ENCODE data around the gene GLIS1. TPM values are rescaled to one million over a fixed set of nuclear protein-coding genes. Genes with fewer than 3 reads are reported as not detected.

Gene GLIS1
- total RNA-seq, 1 experiment from 2014 or later = 0.24 TPM

DNA sequence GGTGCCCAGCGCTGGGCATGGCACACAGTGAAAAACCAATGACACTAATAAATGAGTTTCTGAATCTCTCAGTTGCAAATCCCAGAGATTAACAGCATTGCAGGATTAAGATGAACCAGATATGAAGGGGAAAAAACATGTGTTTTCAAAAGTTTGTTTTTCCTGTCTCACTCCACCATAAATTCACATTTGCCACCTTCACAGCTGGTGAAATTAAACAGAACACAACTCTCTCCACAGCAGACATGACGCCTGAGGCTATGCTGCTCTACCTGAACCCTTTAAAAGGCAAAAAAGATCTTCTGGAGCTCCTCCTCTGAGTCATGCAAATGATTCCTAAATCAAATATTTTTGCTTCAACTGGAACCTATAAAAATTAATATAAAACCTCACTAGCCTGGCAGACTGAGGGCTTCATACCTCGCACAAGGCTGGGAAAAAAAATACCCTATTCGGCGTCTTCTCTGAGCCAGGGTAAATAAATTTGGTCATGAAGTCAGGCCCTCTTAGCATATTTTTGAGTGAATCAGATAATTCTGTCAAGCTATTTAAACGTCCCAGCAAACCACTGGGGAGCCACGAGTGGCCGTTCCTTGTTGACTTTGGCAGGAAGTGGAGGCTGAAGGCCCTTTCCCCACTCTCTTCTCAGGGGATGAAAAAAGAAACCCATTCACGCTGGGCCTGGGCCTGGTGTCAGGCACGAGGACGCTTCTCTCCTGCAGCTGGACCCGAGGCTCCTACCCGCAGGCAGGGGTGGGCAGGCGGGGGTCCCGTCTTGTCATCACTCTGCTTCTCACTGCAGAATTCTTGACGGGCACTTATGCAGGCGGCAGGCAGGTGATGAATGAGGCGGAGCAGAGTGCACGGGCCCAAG is 226.8 kb downstream of the GLIS1 start (continued):
- TF ChIP-seq, protein P1, sequence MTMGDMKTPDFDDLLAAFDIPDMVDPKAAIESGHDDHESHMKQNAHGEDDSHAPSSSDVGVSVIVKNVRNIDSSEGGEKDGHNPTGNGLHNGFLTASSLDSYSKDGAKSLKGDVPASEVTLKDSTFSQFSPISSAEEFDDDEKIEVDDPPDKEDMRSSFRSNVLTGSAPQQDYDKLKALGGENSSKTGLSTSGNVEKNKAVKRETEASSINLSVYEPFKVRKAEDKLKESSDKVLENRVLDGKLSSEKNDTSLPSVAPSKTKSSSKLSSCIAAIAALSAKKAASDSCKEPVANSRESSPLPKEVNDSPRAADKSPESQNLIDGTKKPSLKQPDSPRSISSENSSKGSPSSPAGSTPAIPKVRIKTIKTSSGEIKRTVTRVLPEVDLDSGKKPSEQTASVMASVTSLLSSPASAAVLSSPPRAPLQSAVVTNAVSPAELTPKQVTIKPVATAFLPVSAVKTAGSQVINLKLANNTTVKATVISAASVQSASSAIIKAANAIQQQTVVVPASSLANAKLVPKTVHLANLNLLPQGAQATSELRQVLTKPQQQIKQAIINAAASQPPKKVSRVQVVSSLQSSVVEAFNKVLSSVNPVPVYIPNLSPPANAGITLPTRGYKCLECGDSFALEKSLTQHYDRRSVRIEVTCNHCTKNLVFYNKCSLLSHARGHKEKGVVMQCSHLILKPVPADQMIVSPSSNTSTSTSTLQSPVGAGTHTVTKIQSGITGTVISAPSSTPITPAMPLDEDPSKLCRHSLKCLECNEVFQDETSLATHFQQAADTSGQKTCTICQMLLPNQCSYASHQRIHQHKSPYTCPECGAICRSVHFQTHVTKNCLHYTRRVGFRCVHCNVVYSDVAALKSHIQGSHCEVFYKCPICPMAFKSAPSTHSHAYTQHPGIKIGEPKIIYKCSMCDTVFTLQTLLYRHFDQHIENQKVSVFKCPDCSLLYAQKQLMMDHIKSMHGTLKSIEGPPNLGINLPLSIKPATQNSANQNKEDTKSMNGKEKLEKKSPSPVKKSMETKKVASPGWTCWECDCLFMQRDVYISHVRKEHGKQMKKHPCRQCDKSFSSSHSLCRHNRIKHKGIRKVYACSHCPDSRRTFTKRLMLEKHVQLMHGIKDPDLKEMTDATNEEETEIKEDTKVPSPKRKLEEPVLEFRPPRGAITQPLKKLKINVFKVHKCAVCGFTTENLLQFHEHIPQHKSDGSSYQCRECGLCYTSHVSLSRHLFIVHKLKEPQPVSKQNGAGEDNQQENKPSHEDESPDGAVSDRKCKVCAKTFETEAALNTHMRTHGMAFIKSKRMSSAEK (CRISPR knock-in tag; IDR thresholded peaks at IDR 0.05; ENCODE audit: borderline replicate concordance) = no peak
- TF ChIP-seq ZNF671 (CRISPR knock-in tag; IDR thresholded peaks at IDR 0.05) = no peak

DNA sequence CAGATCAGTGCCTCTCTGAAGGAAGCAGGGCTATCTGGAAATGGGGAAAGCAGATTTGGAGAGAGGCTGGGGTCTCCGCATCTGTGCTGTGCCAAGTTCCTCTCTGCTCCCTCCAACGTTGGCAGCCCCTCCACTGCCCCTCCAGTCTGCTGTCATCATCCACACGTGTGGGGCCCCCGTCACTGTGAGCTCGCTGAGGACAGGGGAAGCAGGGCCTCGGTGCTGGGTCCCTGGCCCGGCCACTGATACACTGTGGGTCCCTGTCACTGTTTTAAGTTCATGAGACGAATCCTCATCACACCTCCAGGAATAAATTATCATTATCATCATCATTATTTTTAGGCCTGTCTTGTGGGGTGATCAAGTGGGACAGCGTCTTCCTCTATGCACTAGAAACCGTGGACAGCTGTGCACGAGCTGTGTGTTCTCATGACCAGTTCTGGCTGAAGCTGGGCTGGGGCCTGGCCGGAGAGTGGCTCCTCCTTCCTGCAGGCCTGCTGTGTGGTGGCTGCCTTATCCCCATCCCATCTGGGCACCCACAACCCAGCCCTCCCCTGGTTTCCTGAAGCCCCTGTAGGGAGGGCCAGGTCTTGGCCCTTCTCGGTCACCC is 227.5 kb downstream of the GLIS1 start:
- DNase-seq (ENCODE audit: low spot score) (no peak), ATAC-seq (no peak)
- ChIA-PET CTCF (interaction anchor here (0.6 to 3.2 kb wide), 7 partner anchors 8 to 170 kb away, joined by 3 to 16 read pairs (median 4); no protein-coding TSS in a partner anchor), POLR2A (no interaction called here)
- Mint-ChIP-seq H3K27me3 (ENCODE audit: low read depth) (no peaks in the 10 kb centered on the region), H3K27ac (no peak overlapping the region), H3K36me3 (no peaks in the 10 kb centered on the region), H3K4me3 (no peak overlapping the region), H3K9me3 (no peaks in the 10 kb centered on the region), H3K4me1 (peaks cover 14% of the 10 kb centered on the region; the same call in 1 of the 2 replicates)
- no peak for TF ChIP-seq RORB (CRISPR knock-in tag; IDR thresholded peaks at IDR 0.05)
- TF ChIP-seq, protein P2, sequence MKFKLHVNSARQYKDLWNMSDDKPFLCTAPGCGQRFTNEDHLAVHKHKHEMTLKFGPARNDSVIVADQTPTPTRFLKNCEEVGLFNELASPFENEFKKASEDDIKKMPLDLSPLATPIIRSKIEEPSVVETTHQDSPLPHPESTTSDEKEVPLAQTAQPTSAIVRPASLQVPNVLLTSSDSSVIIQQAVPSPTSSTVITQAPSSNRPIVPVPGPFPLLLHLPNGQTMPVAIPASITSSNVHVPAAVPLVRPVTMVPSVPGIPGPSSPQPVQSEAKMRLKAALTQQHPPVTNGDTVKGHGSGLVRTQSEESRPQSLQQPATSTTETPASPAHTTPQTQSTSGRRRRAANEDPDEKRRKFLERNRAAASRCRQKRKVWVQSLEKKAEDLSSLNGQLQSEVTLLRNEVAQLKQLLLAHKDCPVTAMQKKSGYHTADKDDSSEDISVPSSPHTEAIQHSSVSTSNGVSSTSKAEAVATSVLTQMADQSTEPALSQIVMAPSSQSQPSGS (CRISPR knock-in tag; IDR thresholded peaks at IDR 0.05; ENCODE audit: borderline replicate concordance, low read depth) = no peak
- TF ChIP-seq, protein P3, sequence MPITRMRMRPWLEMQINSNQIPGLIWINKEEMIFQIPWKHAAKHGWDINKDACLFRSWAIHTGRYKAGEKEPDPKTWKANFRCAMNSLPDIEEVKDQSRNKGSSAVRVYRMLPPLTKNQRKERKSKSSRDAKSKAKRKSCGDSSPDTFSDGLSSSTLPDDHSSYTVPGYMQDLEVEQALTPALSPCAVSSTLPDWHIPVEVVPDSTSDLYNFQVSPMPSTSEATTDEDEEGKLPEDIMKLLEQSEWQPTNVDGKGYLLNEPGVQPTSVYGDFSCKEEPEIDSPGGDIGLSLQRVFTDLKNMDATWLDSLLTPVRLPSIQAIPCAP (CRISPR knock-in tag; IDR thresholded peaks at IDR 0.05) = no peak
- TF ChIP-seq, protein P4, sequence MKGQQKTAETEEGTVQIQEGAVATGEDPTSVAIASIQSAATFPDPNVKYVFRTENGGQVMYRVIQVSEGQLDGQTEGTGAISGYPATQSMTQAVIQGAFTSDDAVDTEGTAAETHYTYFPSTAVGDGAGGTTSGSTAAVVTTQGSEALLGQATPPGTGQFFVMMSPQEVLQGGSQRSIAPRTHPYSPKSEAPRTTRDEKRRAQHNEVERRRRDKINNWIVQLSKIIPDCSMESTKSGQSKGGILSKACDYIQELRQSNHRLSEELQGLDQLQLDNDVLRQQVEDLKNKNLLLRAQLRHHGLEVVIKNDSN (CRISPR knock-in tag; IDR thresholded peaks at IDR 0.05) = no peak

DNA sequence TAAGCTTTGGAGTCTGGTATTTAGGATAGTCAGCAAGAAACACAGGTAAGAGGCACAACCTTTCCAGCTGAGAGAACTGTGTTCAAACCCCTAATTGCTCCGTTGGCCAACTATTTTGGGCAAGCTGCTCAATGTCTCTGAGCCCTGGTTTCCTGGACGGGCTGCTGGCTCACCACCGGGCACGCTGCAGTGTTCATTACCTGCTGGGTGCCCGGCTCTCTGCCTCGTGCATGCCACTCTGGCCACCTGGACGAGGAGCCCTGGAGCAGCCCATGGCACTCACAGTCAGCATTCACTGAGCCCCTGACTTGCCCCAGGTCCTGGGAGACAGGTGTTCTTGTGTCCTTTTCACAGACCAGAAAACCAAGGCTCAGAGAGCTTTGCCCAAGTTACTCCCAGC is 228.7 kb downstream of the GLIS1 start:
- ATAC-seq (no peak), DNase-seq (ENCODE audit: low spot score) (no peak)
- Mint-ChIP-seq H3K27me3 (ENCODE audit: low read depth) (no peaks in the 10 kb centered on the region), H3K4me1 (peaks cover 14% of the 10 kb centered on the region; the same call in 1 of the 2 replicates), H3K27ac (no peak overlapping the region), H3K4me3 (no peak overlapping the region), H3K36me3 (no peaks in the 10 kb centered on the region), H3K9me3 (no peaks in the 10 kb centered on the region)
- CTCF ChIA-PET = interaction anchor here (1.2 to 3.2 kb wide), 3 partner anchors 24 to 84 kb away, joined by 3 to 16 read pairs (median 8); no protein-coding TSS in a partner anchor
- POLR2A ChIA-PET = no interaction called here
- TF ChIP-seq, protein P5, sequence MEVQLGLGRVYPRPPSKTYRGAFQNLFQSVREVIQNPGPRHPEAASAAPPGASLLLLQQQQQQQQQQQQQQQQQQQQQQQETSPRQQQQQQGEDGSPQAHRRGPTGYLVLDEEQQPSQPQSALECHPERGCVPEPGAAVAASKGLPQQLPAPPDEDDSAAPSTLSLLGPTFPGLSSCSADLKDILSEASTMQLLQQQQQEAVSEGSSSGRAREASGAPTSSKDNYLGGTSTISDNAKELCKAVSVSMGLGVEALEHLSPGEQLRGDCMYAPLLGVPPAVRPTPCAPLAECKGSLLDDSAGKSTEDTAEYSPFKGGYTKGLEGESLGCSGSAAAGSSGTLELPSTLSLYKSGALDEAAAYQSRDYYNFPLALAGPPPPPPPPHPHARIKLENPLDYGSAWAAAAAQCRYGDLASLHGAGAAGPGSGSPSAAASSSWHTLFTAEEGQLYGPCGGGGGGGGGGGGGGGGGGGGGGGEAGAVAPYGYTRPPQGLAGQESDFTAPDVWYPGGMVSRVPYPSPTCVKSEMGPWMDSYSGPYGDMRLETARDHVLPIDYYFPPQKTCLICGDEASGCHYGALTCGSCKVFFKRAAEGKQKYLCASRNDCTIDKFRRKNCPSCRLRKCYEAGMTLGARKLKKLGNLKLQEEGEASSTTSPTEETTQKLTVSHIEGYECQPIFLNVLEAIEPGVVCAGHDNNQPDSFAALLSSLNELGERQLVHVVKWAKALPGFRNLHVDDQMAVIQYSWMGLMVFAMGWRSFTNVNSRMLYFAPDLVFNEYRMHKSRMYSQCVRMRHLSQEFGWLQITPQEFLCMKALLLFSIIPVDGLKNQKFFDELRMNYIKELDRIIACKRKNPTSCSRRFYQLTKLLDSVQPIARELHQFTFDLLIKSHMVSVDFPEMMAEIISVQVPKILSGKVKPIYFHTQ (CRISPR knock-in tag; IDR thresholded peaks at IDR 0.05) = no peak
- TF ChIP-seq, protein P6, sequence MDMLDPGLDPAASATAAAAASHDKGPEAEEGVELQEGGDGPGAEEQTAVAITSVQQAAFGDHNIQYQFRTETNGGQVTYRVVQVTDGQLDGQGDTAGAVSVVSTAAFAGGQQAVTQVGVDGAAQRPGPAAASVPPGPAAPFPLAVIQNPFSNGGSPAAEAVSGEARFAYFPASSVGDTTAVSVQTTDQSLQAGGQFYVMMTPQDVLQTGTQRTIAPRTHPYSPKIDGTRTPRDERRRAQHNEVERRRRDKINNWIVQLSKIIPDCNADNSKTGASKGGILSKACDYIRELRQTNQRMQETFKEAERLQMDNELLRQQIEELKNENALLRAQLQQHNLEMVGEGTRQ (CRISPR knock-in tag; IDR thresholded peaks at IDR 0.05) = no peak
- TF ChIP-seq, protein P7, sequence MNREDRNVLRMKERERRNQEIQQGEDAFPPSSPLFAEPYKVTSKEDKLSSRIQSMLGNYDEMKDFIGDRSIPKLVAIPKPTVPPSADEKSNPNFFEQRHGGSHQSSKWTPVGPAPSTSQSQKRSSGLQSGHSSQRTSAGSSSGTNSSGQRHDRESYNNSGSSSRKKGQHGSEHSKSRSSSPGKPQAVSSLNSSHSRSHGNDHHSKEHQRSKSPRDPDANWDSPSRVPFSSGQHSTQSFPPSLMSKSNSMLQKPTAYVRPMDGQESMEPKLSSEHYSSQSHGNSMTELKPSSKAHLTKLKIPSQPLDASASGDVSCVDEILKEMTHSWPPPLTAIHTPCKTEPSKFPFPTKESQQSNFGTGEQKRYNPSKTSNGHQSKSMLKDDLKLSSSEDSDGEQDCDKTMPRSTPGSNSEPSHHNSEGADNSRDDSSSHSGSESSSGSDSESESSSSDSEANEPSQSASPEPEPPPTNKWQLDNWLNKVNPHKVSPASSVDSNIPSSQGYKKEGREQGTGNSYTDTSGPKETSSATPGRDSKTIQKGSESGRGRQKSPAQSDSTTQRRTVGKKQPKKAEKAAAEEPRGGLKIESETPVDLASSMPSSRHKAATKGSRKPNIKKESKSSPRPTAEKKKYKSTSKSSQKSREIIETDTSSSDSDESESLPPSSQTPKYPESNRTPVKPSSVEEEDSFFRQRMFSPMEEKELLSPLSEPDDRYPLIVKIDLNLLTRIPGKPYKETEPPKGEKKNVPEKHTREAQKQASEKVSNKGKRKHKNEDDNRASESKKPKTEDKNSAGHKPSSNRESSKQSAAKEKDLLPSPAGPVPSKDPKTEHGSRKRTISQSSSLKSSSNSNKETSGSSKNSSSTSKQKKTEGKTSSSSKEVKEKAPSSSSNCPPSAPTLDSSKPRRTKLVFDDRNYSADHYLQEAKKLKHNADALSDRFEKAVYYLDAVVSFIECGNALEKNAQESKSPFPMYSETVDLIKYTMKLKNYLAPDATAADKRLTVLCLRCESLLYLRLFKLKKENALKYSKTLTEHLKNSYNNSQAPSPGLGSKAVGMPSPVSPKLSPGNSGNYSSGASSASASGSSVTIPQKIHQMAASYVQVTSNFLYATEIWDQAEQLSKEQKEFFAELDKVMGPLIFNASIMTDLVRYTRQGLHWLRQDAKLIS (CRISPR knock-in tag; IDR thresholded peaks at IDR 0.05; ENCODE audit: borderline replicate concordance) = no peak
- TF ChIP-seq, protein P8, sequence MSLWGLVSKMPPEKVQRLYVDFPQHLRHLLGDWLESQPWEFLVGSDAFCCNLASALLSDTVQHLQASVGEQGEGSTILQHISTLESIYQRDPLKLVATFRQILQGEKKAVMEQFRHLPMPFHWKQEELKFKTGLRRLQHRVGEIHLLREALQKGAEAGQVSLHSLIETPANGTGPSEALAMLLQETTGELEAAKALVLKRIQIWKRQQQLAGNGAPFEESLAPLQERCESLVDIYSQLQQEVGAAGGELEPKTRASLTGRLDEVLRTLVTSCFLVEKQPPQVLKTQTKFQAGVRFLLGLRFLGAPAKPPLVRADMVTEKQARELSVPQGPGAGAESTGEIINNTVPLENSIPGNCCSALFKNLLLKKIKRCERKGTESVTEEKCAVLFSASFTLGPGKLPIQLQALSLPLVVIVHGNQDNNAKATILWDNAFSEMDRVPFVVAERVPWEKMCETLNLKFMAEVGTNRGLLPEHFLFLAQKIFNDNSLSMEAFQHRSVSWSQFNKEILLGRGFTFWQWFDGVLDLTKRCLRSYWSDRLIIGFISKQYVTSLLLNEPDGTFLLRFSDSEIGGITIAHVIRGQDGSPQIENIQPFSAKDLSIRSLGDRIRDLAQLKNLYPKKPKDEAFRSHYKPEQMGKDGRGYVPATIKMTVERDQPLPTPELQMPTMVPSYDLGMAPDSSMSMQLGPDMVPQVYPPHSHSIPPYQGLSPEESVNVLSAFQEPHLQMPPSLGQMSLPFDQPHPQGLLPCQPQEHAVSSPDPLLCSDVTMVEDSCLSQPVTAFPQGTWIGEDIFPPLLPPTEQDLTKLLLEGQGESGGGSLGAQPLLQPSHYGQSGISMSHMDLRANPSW (CRISPR knock-in tag; conservative IDR thresholded peaks at IDR 0.05; ENCODE audit: low read depth) = no peak
- TF ChIP-seq ZNF423 (CRISPR knock-in tag; IDR thresholded peaks at IDR 0.05) = no peak
